ENCODE results near the gene KRTAP10-6.

KRTAP10-6 gene

DNA sequence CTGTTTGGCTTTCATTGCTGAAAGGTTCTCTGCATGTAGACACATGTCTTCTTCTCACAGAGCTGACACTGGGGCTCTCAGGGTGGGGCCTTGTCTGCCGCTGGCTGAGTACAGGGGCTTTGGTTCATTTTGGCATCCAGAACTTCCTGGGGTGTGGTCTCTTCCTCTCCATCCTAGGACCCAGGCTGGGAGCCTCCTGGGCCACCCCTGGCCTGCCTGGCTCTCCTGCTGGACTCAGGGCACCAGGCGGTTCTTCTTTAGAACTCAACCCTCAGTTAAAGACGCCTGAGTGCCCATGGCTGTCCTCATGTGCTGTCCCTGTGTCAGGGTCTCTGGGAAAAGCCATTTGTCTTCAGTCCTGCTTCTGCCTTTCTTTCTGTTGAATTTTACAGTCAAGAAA lies 6.4 kb downstream of the KRTAP10-6 start:
- no peak overlapping the region for H3K4me3 ChIP-seq (replicated peaks; ENCODE audit: insufficient read depth, low read length)
- no peak for DNase-seq (ENCODE audit: low read depth in 1 of 2, low spot score in 1 of 2)
- TF ChIP-seq SPI1 (IDR thresholded peaks at IDR 0.05; ENCODE audit: borderline replicate concordance, low read depth) = no peak
- TF ChIP-seq GABPA (IDR thresholded peaks at IDR 0.05; ENCODE audit: low read depth) = no peak
- TF ChIP-seq, protein P1, sequence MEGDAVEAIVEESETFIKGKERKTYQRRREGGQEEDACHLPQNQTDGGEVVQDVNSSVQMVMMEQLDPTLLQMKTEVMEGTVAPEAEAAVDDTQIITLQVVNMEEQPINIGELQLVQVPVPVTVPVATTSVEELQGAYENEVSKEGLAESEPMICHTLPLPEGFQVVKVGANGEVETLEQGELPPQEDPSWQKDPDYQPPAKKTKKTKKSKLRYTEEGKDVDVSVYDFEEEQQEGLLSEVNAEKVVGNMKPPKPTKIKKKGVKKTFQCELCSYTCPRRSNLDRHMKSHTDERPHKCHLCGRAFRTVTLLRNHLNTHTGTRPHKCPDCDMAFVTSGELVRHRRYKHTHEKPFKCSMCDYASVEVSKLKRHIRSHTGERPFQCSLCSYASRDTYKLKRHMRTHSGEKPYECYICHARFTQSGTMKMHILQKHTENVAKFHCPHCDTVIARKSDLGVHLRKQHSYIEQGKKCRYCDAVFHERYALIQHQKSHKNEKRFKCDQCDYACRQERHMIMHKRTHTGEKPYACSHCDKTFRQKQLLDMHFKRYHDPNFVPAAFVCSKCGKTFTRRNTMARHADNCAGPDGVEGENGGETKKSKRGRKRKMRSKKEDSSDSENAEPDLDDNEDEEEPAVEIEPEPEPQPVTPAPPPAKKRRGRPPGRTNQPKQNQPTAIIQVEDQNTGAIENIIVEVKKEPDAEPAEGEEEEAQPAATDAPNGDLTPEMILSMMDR (IDR thresholded peaks at IDR 0.05; ENCODE audit: insufficient read depth, low read length) = no peak
- no peak for TF ChIP-seq POLR2AphosphoS5 (IDR thresholded peaks at IDR 0.05; ENCODE audit: low read depth)
- no peak for TF ChIP-seq REST (IDR thresholded peaks at IDR 0.05; ENCODE audit: insufficient replicate concordance, low read depth)
- H3K27ac ChIP-seq (replicated peaks) = no peak overlapping the region
- H3K27me3 ChIP-seq (ENCODE audit: insufficient read depth, poor library complexity, severe bottlenecking) = no peaks in the 10 kb centered on the region

DNA sequence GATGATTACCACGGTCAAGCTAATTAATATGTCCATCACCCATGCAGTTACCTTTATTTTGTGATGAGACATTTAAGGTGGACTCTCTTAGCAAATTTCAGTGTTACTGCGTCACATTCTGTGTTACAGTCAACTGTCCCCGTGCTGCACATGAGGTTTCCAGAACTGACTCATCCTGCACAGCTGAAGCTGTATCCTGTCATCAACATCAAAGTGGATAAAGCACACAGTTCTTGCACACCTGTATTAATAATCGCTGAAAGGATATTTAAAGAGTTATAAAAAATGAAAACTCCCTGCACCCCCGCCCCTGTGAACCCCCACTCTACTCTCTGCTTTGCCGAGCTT lies 8.5 kb downstream of the KRTAP10-6 start:
- Histone ChIP-seq H3K4me3 (replicated peaks; ENCODE audit: insufficient read depth, low read length) (no peak overlapping the region), H3K27me3 (ENCODE audit: insufficient read depth, poor library complexity, severe bottlenecking) (no peaks in the 10 kb centered on the region)

DNA sequence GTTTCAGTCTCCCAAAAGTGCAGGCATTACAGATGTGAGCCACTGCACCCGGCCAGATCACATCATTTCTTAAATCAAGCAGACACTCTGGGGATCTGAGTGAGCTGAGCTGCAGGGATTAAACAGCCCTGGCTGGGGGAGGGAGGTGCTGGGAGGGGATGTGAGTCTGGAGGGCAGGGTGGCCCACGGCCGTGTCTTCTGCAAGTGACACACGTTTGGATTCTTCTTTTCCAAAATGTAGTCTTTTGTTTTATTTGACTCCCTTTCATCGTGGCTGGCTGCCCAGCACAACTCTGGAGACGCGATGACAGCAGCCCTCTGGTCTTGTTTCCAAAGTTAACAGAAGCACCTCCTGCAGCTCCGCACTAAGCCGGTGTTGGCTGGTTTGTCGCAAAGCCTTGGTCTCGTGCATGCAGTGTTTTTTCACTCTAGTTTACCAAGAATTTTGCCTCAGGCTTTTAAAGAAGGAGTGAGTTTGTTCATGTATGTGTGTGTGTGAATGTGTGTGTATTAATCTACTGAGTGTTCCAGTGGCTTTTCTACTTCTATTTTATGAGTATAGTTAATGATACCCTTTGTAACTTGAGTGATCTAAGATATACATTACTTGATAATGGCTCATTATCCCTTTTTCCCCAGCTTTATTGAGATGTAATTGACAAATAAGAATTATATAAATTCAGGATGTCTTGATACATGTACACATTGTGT lies 9.1 kb downstream of the KRTAP10-6 start:
- TF ChIP-seq, protein P1 (IDR thresholded peaks at IDR 0.05; ENCODE audit: insufficient read depth, low read length) = no peak
- TF ChIP-seq POLR2AphosphoS5 (IDR thresholded peaks at IDR 0.05; ENCODE audit: low read depth) = no peak
- no peak for DNase-seq (ENCODE audit: low read depth in 1 of 2, low spot score in 1 of 2)
- H3K27ac ChIP-seq (replicated peaks) = no peak overlapping the region
- no peak overlapping the region for H3K4me3 ChIP-seq (replicated peaks; ENCODE audit: insufficient read depth, low read length)
- no peaks in the 10 kb centered on the region for H3K27me3 ChIP-seq (ENCODE audit: insufficient read depth, poor library complexity, severe bottlenecking)

More for the DNA sequence above, 8.5 kb downstream of the KRTAP10-6 start:
- TF ChIP-seq SPI1 (IDR thresholded peaks at IDR 0.05; ENCODE audit: borderline replicate concordance, low read depth) (no peak), GABPA (IDR thresholded peaks at IDR 0.05; ENCODE audit: low read depth) (no peak), REST (IDR thresholded peaks at IDR 0.05; ENCODE audit: insufficient replicate concordance, low read depth) (no peak), POLR2AphosphoS5 (IDR thresholded peaks at IDR 0.05; ENCODE audit: low read depth) (no peak)
- TF ChIP-seq, protein P1 (IDR thresholded peaks at IDR 0.05; ENCODE audit: insufficient read depth, low read length) = no peak
- H3K27ac ChIP-seq (replicated peaks) = no peak overlapping the region
- no peak for DNase-seq (ENCODE audit: low read depth in 1 of 2, low spot score in 1 of 2)

- Histone ChIP-seq H3K27ac (replicated peaks) (no peak overlapping the region), H3K27me3 (ENCODE audit: insufficient read depth, poor library complexity, severe bottlenecking) (no peaks in the 10 kb centered on the region), H3K4me3 (replicated peaks; ENCODE audit: insufficient read depth, low read length) (no peak overlapping the region)
- TF ChIP-seq GABPA (IDR thresholded peaks at IDR 0.05; ENCODE audit: low read depth) (no peak), REST (IDR thresholded peaks at IDR 0.05; ENCODE audit: insufficient replicate concordance, low read depth) (no peak), SPI1 (IDR thresholded peaks at IDR 0.05; ENCODE audit: borderline replicate concordance, low read depth) (no peak), POLR2AphosphoS5 (IDR thresholded peaks at IDR 0.05; ENCODE audit: low read depth) (no peak)
- TF ChIP-seq, protein P1 (IDR thresholded peaks at IDR 0.05; ENCODE audit: insufficient read depth, low read length) = no peak
- DNase-seq (ENCODE audit: low read depth in 1 of 2, low spot score in 1 of 2) = no peak
Observed at GRCh38 chr21:44582055-44582454, 10.2 kb downstream of the KRTAP10-6 start.

Data from HL-60 (cell line).